ENCODE data around the gene TF.

The TF gene

DNA sequence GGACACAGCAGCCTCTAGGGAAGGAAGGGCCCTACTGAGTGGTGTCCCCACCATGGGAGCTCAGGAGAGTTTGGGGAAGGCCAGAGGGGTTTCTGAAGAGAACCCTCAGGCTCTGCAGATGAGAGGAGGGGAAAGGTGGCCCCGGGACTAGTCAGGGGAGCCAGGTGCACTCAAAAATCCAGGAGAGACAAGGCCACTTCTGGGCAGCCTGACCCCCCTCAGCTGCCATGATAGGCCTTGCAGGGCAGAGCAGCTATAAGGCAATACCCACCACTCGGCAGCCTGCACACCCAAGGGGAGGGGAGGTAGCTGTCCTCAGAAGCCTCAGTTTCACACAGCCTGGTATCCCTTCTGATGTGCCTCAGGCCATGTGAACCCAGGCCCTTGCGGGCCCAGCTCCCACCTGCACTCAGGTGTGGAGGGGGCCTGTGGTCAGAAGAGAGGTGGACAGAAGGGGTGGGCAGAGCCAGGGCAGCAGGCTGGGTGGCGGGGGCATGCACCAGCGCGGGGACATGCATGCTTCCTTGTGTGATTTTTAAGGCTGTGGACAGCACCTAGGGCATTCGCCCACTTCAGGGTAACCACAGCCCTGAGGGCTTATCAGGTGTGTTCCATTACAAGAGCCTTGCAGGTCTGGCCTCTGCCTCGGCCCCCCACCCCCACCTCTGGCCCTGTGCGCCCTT lies 94.0 kb downstream of the TF start:
- Histone ChIP-seq H3K27me3 (ENCODE audit: low read depth, low read length) (no peaks in the 10 kb centered on the region), H3K27ac (ENCODE audit: low read length) (no peak overlapping the region), H3K9me3 (ENCODE audit: control insufficient read depth in 1 of 2, low read length in 2 of 2) (no peaks in the 10 kb centered on the region), H3K4me3 (ENCODE audit: low read depth in 1 of 2, low read length in 2 of 2) (no peak overlapping the region), H3K36me3 (ENCODE audit: control insufficient read depth in 1 of 2, insufficient read depth in 2 of 2, low read length in 2 of 2) (peaks cover 0 to 39% of the 10 kb centered on the region in 2 donors), H3K4me1 (ENCODE audit: control insufficient read depth in 1 of 2, insufficient read depth in 2 of 2, low read length in 2 of 2) (no peaks in the 10 kb centered on the region)

DNA sequence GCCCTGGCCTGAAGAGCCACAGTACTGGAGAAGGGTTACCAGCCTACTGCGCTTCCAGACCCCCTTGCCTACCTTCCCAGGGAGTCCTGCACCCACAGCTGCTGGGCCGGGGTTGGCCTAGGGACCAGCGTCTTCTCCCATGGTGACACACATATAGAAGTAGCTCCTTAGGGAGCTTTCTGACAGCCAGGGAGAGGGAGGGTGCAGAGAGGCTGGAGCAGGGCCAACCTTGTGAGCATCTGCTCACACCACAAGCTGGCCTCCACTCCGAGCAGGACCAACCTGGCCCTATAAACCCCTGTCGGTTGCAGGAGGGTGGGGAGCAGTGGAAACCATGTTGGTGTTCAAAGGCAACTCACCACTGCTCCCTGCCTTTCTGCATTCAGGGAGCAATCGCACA lies 94.6 kb downstream of the TF start:
- H3K4me3 ChIP-seq (ENCODE audit: low read depth in 1 of 2, low read length in 2 of 2): no peak overlapping the region
- no peaks in the 10 kb centered on the region for H3K4me1 ChIP-seq (ENCODE audit: control insufficient read depth in 1 of 2, insufficient read depth in 2 of 2, low read length in 2 of 2)
- peaks cover 0 to 36% of the 10 kb centered on the region in 2 donors for H3K36me3 ChIP-seq (ENCODE audit: control insufficient read depth in 1 of 2, insufficient read depth in 2 of 2, low read length in 2 of 2)
- H3K27me3 ChIP-seq (ENCODE audit: low read depth, low read length): no peaks in the 10 kb centered on the region
- no peak overlapping the region for H3K27ac ChIP-seq (ENCODE audit: low read length)
- no peaks in the 10 kb centered on the region for H3K9me3 ChIP-seq (ENCODE audit: control insufficient read depth in 1 of 2, low read length in 2 of 2)

GRCh38 chr3:133841196-133841595 lies 95.0 kb downstream of the TF start:
- H3K36me3 ChIP-seq (ENCODE audit: control insufficient read depth in 1 of 2, insufficient read depth in 2 of 2, low read length in 2 of 2): peaks cover 0 to 32% of the 10 kb centered on the region in 2 donors
- H3K27me3 ChIP-seq (ENCODE audit: low read depth, low read length): no peaks in the 10 kb centered on the region
- H3K4me3 ChIP-seq (ENCODE audit: low read depth in 1 of 2, low read length in 2 of 2): no peak overlapping the region
- no peak overlapping the region for H3K27ac ChIP-seq (ENCODE audit: low read length)
- H3K9me3 ChIP-seq (ENCODE audit: control insufficient read depth in 1 of 2, low read length in 2 of 2): no peaks in the 10 kb centered on the region
- H3K4me1 ChIP-seq (ENCODE audit: control insufficient read depth in 1 of 2, insufficient read depth in 2 of 2, low read length in 2 of 2): no peaks in the 10 kb centered on the region

GRCh38 chr3:133842158-133842557 lies 96.0 kb downstream of the TF start:
- Histone ChIP-seq H3K4me1 (ENCODE audit: control insufficient read depth in 1 of 2, insufficient read depth in 2 of 2, low read length in 2 of 2) (no peaks in the 10 kb centered on the region), H3K9me3 (ENCODE audit: control insufficient read depth in 1 of 2, low read length in 2 of 2) (no peaks in the 10 kb centered on the region), H3K27me3 (ENCODE audit: low read depth, low read length) (no peaks in the 10 kb centered on the region), H3K4me3 (ENCODE audit: low read depth in 1 of 2, low read length in 2 of 2) (no peak overlapping the region), H3K36me3 (ENCODE audit: control insufficient read depth in 1 of 2, insufficient read depth in 2 of 2, low read length in 2 of 2) (peaks cover 0 to 24% of the 10 kb centered on the region in 2 donors), H3K27ac (ENCODE audit: low read length) (no peak overlapping the region)

GRCh38 chr3:133843634-133844033 lies 97.4 kb downstream of the TF start:
- H3K36me3 ChIP-seq (ENCODE audit: control insufficient read depth in 1 of 2, insufficient read depth in 2 of 2, low read length in 2 of 2): peaks cover 0 to 10% of the 10 kb centered on the region in 2 donors
- no peaks in the 10 kb centered on the region for H3K9me3 ChIP-seq (ENCODE audit: control insufficient read depth in 1 of 2, low read length in 2 of 2)
- H3K27ac ChIP-seq (ENCODE audit: low read length): no peak overlapping the region
- no peak overlapping the region for H3K4me3 ChIP-seq (ENCODE audit: low read depth in 1 of 2, low read length in 2 of 2)
- H3K27me3 ChIP-seq (ENCODE audit: low read depth, low read length): no peaks in the 10 kb centered on the region
- H3K4me1 ChIP-seq (ENCODE audit: control insufficient read depth in 1 of 2, insufficient read depth in 2 of 2, low read length in 2 of 2): no peaks in the 10 kb centered on the region

GRCh38 chr3:133845127-133845526 lies 98.9 kb downstream of the TF start:
- no peaks in the 10 kb centered on the region for H3K4me1 ChIP-seq (ENCODE audit: control insufficient read depth in 1 of 2, insufficient read depth in 2 of 2, low read length in 2 of 2)
- H3K4me3 ChIP-seq (ENCODE audit: low read depth in 1 of 2, low read length in 2 of 2): no peak overlapping the region
- H3K9me3 ChIP-seq (ENCODE audit: control insufficient read depth in 1 of 2, low read length in 2 of 2): no peaks in the 10 kb centered on the region
- H3K27ac ChIP-seq (ENCODE audit: low read length): no peak overlapping the region
- no peaks in the 10 kb centered on the region for H3K27me3 ChIP-seq (ENCODE audit: low read depth, low read length)
- no peaks in the 10 kb centered on the region for H3K36me3 ChIP-seq (ENCODE audit: control insufficient read depth in 1 of 2, insufficient read depth in 2 of 2, low read length in 2 of 2)

Data from muscle layer of duodenum (tissue), 2 donors.